Astrocyte of the spinal cord (primary cell): Measurements from ENCODE around the gene MPG.

ENCODE experiments used
- DNase-seq: peaks from one replicate; pipeline ENCODE4 v3.0.0; 2011; ENCODE audit warnings: low read depth, low spot score
- H3K4me3 ChIP-seq: 2 replicates; pipeline ENCODE4 v1.5.1; 2011; ENCODE audit warnings: low read depth, mild to moderate bottlenecking, low read length, moderate library complexity
- in situ Hi-C: cut with HindIII; loops from 2 replicates; pipeline ENCODE4 v1.10.0; 2017; ENCODE audit warnings: low sequenced_read_pairs
- TF ChIP-seq, protein P1 (sequence below): IDR thresholded peaks from 2 replicates; pipeline ENCODE4 v1.5.1; 2012; ENCODE audit warnings: low read depth, mild to moderate bottlenecking, low read length, inconsistent platforms

The MPG gene

DNA sequence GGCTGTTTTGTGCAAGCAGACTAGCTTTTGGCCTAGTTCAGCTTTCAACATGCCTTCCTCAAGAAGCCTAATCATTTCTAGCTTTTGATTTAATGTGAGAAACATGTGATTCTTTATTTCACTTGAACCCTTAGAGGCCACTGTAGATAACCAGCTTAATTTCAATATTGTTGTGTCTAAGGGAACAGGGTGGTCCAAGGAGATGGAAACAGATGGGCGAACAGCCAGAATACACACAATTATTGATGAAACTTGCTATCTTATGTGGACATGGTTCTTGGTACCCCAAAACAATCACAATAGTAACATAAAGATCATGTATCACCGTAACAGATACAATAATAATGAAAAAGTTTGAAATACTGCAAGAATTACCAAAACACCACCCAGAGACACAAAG, 55.7 kb downstream of the MPG start:
- H3K4me3 ChIP-seq, result no peak overlapping the region
- no peak for DNase-seq
- in situ Hi-C loops, result no loop called here
- TF ChIP-seq, protein P1, sequence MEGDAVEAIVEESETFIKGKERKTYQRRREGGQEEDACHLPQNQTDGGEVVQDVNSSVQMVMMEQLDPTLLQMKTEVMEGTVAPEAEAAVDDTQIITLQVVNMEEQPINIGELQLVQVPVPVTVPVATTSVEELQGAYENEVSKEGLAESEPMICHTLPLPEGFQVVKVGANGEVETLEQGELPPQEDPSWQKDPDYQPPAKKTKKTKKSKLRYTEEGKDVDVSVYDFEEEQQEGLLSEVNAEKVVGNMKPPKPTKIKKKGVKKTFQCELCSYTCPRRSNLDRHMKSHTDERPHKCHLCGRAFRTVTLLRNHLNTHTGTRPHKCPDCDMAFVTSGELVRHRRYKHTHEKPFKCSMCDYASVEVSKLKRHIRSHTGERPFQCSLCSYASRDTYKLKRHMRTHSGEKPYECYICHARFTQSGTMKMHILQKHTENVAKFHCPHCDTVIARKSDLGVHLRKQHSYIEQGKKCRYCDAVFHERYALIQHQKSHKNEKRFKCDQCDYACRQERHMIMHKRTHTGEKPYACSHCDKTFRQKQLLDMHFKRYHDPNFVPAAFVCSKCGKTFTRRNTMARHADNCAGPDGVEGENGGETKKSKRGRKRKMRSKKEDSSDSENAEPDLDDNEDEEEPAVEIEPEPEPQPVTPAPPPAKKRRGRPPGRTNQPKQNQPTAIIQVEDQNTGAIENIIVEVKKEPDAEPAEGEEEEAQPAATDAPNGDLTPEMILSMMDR, result no peak
